Mesothelial cell of epicardium (in vitro differentiated cells): Measurements from ENCODE around the gene TUBAL3. TPM values are rescaled to one million over a fixed set of nuclear protein-coding genes. Genes with fewer than 3 reads are reported as not detected.

Experiments
- DNase-seq, 2 experiments: peaks; one replicate each; pipeline ENCODE4 v3.0.0; 2021; ENCODE audit warnings: low spot score in 2 of 2; ENCODE audit not compliant: unreplicated experiment in 2 of 2
- H3K27ac Mint-ChIP-seq: 2 replicates; pipeline ENCODE4 v1.8.0; 2021; ENCODE audit warnings: mixed read lengths
- H3K27me3 Mint-ChIP-seq: 2 replicates; pipeline ENCODE4 v1.8.0; 2021; ENCODE audit warnings: low read depth, mixed read lengths
- H3K36me3 Mint-ChIP-seq: 2 replicates; pipeline ENCODE4 v1.8.0; 2021; ENCODE audit warnings: mixed read lengths
- H3K4me1 Mint-ChIP-seq: 2 replicates; pipeline ENCODE4 v1.8.0; 2021; ENCODE audit warnings: mixed read lengths
- H3K4me3 Mint-ChIP-seq: 2 replicates; pipeline ENCODE4 v1.8.0; 2021; ENCODE audit warnings: mild to moderate bottlenecking, moderate library complexity, mixed read lengths
- H3K9me3 Mint-ChIP-seq: 2 replicates; pipeline ENCODE4 v1.8.0; 2021; ENCODE audit warnings: mixed read lengths
- total RNA-seq: library from RNA; stranded (reverse); gene quantifications from 3 replicates; pipeline ENCODE4 v1.2.1, GENCODE V29; 2021
- TF ChIP-seq, protein P1 (sequence below): fragments of 200-600 bp; sonication (generic); IDR thresholded peaks from one replicate; pipeline ENCODE4 v1.5.0; 2021; ENCODE audit warnings: antibody characterized with exemption; ENCODE audit not compliant: unreplicated experiment

The TUBAL3 gene
- total RNA-seq, 1 donor from 2014 or later = 0.11 TPM

DNA sequence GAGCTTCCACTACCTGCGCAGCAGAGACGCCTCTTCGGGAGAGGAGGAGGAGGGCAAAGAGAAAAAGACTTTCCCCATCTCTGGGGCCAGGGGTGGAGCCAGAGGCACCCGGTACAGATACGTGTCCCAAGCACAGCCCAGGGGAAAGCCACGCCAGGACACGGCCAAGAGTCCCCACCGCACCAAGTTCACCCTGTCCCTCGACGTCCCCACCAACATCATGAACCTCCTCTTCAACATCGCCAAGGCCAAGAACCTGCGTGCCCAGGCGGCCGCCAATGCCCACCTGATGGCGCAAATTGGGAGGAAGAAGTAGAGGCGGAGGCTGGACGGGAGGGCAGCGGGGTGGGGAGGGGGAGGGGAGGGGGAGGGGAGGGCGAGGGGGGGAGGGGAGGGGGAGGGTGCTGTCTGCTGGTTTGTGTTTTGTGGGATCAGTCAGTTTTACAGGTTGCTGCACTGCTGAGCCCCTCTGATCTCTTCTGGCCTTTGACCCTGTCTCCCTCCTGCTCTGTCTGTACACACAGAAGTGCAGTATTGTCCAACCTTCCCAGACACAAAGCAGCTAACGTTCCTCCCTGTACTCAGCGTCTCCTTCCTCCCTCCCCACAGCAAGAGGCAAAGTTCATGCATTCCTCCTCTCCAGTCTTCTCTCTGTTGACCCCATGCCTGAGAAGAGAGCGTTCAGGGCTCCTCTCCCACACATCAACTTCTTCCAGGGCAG, 30.6 kb downstream of the TUBAL3 start:
- Mint-ChIP-seq H3K27ac (no peak overlapping the region), H3K4me3 (no peak overlapping the region), H3K36me3 (no peaks in the 10 kb centered on the region), H3K4me1 (no peaks in the 10 kb centered on the region), H3K27me3 (peaks cover 3% of the 10 kb centered on the region), H3K9me3 (peaks cover 20% of the 10 kb centered on the region)
- TF ChIP-seq, protein P1, sequence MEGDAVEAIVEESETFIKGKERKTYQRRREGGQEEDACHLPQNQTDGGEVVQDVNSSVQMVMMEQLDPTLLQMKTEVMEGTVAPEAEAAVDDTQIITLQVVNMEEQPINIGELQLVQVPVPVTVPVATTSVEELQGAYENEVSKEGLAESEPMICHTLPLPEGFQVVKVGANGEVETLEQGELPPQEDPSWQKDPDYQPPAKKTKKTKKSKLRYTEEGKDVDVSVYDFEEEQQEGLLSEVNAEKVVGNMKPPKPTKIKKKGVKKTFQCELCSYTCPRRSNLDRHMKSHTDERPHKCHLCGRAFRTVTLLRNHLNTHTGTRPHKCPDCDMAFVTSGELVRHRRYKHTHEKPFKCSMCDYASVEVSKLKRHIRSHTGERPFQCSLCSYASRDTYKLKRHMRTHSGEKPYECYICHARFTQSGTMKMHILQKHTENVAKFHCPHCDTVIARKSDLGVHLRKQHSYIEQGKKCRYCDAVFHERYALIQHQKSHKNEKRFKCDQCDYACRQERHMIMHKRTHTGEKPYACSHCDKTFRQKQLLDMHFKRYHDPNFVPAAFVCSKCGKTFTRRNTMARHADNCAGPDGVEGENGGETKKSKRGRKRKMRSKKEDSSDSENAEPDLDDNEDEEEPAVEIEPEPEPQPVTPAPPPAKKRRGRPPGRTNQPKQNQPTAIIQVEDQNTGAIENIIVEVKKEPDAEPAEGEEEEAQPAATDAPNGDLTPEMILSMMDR = no peak
- no peak for DNase-seq

DNA sequence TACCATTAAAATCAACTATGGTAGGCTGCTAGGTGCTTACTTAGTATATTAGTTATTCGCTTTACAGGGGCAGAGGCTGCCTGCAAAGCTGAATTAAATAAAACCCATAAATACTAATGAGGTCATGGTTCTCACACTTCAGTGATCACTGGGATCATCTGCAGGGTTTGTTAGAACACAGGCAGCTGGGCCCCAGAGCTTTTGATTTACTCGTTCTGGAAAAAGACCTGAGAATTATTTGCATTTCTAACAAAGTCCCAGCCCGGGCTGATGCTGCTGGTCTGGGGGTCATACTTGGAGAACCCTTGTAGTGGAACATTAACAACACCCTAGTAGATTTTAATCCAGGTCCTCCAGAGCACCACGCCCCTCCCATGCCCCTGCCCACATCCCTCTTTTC, 31.3 kb downstream of the TUBAL3 start:
- TF ChIP-seq, protein P1 = no peak
- Mint-ChIP-seq H3K27me3 (peaks cover 8% of the 10 kb centered on the region), H3K27ac (no peak overlapping the region), H3K4me1 (no peaks in the 10 kb centered on the region), H3K4me3 (no peak overlapping the region), H3K9me3 (peaks cover 19% of the 10 kb centered on the region), H3K36me3 (no peaks in the 10 kb centered on the region)
- DNase-seq = no peak

DNA sequence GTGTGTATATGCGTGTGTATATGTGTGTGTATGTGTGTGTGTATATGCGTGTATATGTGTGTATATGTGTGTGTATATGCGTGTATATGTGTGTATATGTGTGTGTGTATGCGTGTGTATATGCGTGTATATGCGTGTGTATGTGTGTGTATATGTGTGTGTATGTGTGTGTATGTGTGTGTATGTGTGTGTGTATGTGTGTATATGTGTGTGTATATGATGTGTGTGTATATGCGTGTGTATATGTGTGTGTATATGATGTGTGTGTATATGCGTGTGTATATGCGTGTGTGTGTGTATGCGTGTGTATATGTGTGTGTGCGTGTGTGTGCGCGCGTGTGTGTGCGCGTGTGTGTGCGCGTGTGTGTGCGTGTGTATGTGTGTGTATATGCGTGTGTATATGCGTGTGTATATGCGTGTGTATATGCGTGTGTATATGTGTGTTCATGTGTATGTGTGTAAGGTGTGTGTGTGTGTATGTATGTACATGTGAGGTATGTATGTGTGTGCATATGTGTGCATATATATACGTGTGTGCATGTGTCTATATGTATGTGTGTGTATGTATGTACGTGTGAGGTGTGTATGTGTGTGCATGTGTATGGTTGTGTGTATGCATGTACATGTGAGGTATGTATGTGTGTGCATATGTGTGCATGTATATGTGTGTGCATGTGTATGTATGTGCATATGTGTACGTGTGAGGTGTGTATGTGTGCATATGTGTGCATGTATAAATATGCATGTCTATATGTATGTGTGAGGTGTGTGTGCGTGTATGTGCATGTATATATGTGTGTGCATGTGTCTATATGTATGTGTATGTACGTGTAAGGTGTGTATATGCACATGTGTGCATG, 33.9 kb downstream of the TUBAL3 start:
- Mint-ChIP-seq H3K36me3 (no peaks in the 10 kb centered on the region), H3K27ac (no peak overlapping the region), H3K4me1 (no peaks in the 10 kb centered on the region), H3K9me3 (peaks cover 19% of the 10 kb centered on the region), H3K27me3 (peaks cover 29% of the 10 kb centered on the region), H3K4me3 (no peak overlapping the region)
- TF ChIP-seq, protein P1 = no peak
- DNase-seq = no peak

DNA sequence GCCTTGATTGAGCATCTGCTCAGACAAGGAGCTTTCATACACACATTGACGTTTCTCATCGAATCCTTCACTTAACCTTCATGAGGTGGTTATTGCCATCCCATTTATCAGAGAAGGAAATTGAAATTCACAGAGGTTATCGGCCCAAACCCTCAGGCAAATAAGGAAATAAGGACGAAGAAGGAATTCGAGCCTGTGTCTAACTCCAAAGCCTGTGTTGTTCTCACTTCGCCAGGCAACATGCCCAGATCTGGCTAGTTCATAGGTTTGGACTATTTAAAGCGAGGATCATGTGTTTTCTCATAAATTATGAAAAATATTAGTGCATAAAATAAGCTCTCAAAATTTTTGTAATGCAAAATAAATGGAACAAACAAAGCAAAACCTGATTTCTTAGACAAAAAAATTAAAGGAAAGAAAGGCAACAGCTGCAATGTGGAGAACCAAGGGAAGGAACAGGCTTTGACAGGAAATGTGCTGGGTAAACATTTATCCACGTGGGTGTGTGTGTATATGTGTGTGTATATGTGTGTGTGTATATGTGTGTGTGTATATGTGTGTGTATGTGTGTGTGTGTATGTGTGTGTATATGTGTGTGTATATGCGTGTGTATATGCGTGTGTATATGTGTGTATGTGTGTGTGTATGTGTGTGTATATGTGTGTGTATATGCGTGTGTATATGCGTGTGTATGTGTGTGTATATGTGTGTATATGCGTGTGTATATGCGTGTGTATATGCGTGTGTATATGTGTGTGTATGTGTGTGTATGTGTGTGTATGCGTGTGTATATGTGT, 35.1 kb downstream of the TUBAL3 start:
- Mint-ChIP-seq H3K4me3 (no peak overlapping the region), H3K27me3 (peaks cover 36% of the 10 kb centered on the region), H3K36me3 (no peaks in the 10 kb centered on the region), H3K9me3 (peaks cover 19% of the 10 kb centered on the region), H3K27ac (no peak overlapping the region), H3K4me1 (no peaks in the 10 kb centered on the region)
- TF ChIP-seq, protein P1 = no peak
- no peak for DNase-seq

DNA sequence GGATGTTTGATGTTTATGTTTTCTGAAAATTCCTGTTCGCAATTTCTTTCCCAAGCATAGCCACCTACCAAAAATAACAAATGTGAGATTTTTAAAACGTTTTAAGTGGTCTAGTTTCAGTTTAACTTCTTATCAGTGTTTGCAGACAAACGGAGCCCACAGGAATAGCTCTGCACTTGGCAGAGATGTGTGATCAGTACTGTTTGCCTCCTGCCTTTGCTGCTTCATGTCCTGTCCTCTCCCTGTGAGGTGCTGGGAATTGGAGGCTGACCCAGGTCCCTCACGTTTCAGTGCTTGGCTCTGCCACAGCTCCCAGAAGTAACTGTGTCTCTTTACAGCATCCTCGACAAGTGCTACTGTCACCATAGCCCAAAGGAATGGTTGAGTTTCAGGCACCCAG, 38.7 kb downstream of the TUBAL3 start:
- Mint-ChIP-seq H3K4me3 (no peak overlapping the region), H3K27ac (no peak overlapping the region), H3K36me3 (no peaks in the 10 kb centered on the region), H3K4me1 (no peaks in the 10 kb centered on the region), H3K27me3 (peaks cover 53% of the 10 kb centered on the region), H3K9me3 (peaks cover 20% of the 10 kb centered on the region)
- DNase-seq = no peak
- TF ChIP-seq, protein P1 = no peak
